Gastrocnemius medialis (tissue), 4 donors: ENCODE measurements around the gene N4BP2L1. TPM values are rescaled to one million over a fixed set of nuclear protein-coding genes. Genes with fewer than 3 reads are reported as not detected.

ENCODE experiments used
- ATAC-seq, 2 donors: fragments of 150-250 bp; one replicate each; pipeline ENCODE4 v1.9.1; 2016
- DNase-seq, 2 donors: peaks; one replicate each; pipeline ENCODE4 v3.0.0-alpha.2; 2019
- H3K27ac ChIP-seq, 4 donors: fragments of 200-600 bp; sonication (generic); 1 replicate in 1 of 4; 2 replicates in 3 of 4; pipeline ENCODE4 v1.5.1; 2016 to 2018; ENCODE audit warnings: mild to moderate bottlenecking in 2 of 4, moderate library complexity in 1 of 4
- H3K27me3 ChIP-seq, 3 donors: fragments of 200-600 bp; sonication (generic) in 2 of 3; 1 replicate in 1 of 3; 2 replicates in 2 of 3; pipeline versions ENCODE4 v1.5.1 to v1.6.0; 2016 to 2019; ENCODE audit warnings: mild to moderate bottlenecking in 1 of 3, moderate library complexity in 1 of 3
- H3K36me3 ChIP-seq, 2 donors: fragments of 200-600 bp; sonication (generic) in 1 of 2; one replicate each; pipeline ENCODE4 v1.5.1; 2017 to 2018
- H3K4me1 ChIP-seq, 2 donors: fragments of 200-600 bp; sonication (generic) in 1 of 2; one replicate each; pipeline ENCODE4 v1.5.1; 2016 to 2017; ENCODE audit warnings: mild to moderate bottlenecking in 2 of 2
- H3K4me3 ChIP-seq, 4 donors: fragments of 200-600 bp; sonication (generic) in 3 of 4; 1 replicate in 1 of 4; 2 replicates in 3 of 4; pipeline ENCODE4 v1.5.1; 2016 to 2019; ENCODE audit warnings: mild to moderate bottlenecking in 2 of 4
- H3K9me3 ChIP-seq, 3 donors: fragments of 200-600 bp; sonication (generic) in 2 of 3; 1 replicate in 1 of 3; 2 replicates in 2 of 3; pipeline ENCODE4 v1.5.1; 2016 to 2019
- CTCF ChIP-seq, 5 experiments: fragments of 450-650 bp in 3 of 5; fragments of 200-600 bp in 2 of 5; sonication (generic) in 2 of 5; IDR thresholded peaks in 4 of 5; conservative IDR thresholded peaks in 1 of 5; 1 replicate in 4 of 5; 2 replicates in 1 of 5; pipeline ENCODE4 v1.5.1; 2016 to 2019; ENCODE audit warnings: antibody characterized with exemption in 5 of 5, mild to moderate bottlenecking in 3 of 5, moderate library complexity in 3 of 5
- POLR2A ChIP-seq, 2 donors: fragments of 450-650 bp; IDR thresholded peaks; one replicate each; pipeline ENCODE4 v1.6.1; 2017; ENCODE audit warnings: antibody characterized with exemption in 2 of 2, mild to moderate bottlenecking in 2 of 2, moderate library complexity in 2 of 2
- in situ Hi-C, 4 donors: fragments of 200-750 bp; cut with MboI; loops; one replicate each; pipeline versions ENCODE4 v1.15.0 to v1.8.0; 2017; ENCODE audit warnings: low sequenced_read_pairs in 4 of 4
- intact Hi-C: fragments of 100-400 bp; cut with DNase I; formaldehyde crosslinking; loops from one replicate; pipeline ENCODE4 v1.15.1; 2023; ENCODE audit warnings: low total_unique reads
- total RNA-seq, 4 donors: library from RNA; depleted of rRNA; stranded (reverse); fragments of >200 nt; gene quantifications; one replicate each; pipeline versions ENCODE4 v1.1.0 to v1.2.3, GENCODE V29; 2016

The N4BP2L1 gene
- total RNA-seq, 4 donors from 2014 or later = 6.5 to 10.0 (median 7.2) TPM

GRCh38 chr13:32432856-32433255 lies 4.9 kb upstream of the N4BP2L1 start:
- H3K27me3 ChIP-seq = no peaks in the 10 kb centered on the region
- H3K9me3 ChIP-seq = no peaks in the 10 kb centered on the region
- intact Hi-C loops = no loop called here
- no peak overlapping the region for H3K4me3 ChIP-seq
- in situ Hi-C loops = no loop called here
- DNase-seq = no peak
- peaks cover 0 to 26% of the 10 kb centered on the region in 2 donors for H3K36me3 ChIP-seq
- H3K4me1 ChIP-seq = no peaks in the 10 kb centered on the region
- no peak for ATAC-seq
- H3K27ac ChIP-seq = peak overlapping the region in 3 of 4 donors; percentile 18 to 50 (median 25)
- TF ChIP-seq CTCF (IDR thresholded peaks at IDR 0.05 in 4 of 5, conservative IDR thresholded peaks at IDR 0.05 in 1 of 5) (no peak), POLR2A (IDR thresholded peaks at IDR 0.05) (no peak)

DNA sequence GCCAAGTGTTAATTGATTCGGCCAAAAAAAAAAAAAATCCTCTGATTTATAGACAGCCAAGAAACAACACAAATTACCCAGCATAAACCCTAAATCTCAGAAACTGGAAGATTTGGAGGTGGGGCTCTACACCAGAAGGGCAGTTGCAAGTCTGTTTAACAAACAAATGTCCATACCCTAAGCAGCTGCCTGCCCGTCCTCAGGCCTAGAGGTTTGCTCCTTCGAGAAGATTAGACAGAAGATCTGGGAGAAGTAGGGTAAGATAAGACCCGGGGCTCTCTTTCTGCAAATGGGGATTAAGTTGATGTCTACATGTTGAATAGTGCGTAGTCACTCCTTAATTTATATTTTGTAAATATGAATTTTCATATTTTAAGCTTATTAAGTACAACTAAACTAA lies 3.4 kb upstream of the N4BP2L1 start:
- H3K9me3 ChIP-seq = no peaks in the 10 kb centered on the region
- intact Hi-C loops (no loop called here), in situ Hi-C loops (no loop called here)
- no peaks in the 10 kb centered on the region for H3K27me3 ChIP-seq
- peaks cover 0 to 20% of the 10 kb centered on the region in 2 donors for H3K36me3 ChIP-seq
- ATAC-seq (no peak), DNase-seq (no peak)
- no peak overlapping the region for H3K27ac ChIP-seq
- H3K4me1 ChIP-seq = peaks cover 4 to 5% of the 10 kb centered on the region in 2 donors
- TF ChIP-seq CTCF (IDR thresholded peaks at IDR 0.05 in 4 of 5, conservative IDR thresholded peaks at IDR 0.05 in 1 of 5) = no peak
- no peak for TF ChIP-seq POLR2A (IDR thresholded peaks at IDR 0.05)
- no peak overlapping the region for H3K4me3 ChIP-seq

GRCh38 chr13:32430018-32430747 lies 2.3 kb upstream of the N4BP2L1 start:
- peaks cover 0 to 11% of the 10 kb centered on the region in 2 donors for H3K36me3 ChIP-seq
- ATAC-seq (no peak), DNase-seq (no peak)
- H3K27me3 ChIP-seq = no peaks in the 10 kb centered on the region
- in situ Hi-C loops = no loop called here
- H3K4me1 ChIP-seq = peaks cover 16% of the 10 kb centered on the region in 2 donors
- intact Hi-C loops = no loop called here
- TF ChIP-seq POLR2A (IDR thresholded peaks at IDR 0.05) (no peak), CTCF (IDR thresholded peaks at IDR 0.05 in 4 of 5, conservative IDR thresholded peaks at IDR 0.05 in 1 of 5) (no peak)
- no peaks in the 10 kb centered on the region for H3K9me3 ChIP-seq
- H3K4me3 ChIP-seq = no peak overlapping the region
- peak overlapping the region in 1 of 4 donors; percentile 90 for H3K27ac ChIP-seq

DNA sequence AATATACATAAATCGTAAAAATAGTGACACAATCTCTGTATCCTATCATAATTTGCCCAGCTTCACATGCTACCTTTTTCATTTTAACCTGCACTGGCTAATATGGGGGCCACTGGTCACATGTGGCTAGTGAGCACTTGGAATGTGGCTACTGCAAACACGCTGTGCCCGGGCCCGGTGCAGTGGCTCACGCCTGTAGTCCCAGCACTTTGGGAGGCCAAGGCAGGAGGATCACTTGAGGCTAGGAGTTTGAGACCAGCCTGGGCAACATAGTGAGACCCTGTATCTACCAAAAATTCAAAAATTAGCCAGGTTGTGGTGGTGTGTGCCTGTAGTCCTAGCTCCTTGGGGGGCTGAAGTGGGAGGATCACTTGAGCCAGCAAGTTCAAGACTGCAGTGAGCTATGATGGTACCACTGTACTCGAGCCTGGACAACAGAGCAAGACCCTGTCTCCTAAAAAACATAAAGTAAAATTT lies 1.5 kb upstream of the N4BP2L1 start:
- no peak overlapping the region for H3K4me3 ChIP-seq
- peak overlapping the region in 3 of 4 donors; percentile 87 to 90 (median 89) for H3K27ac ChIP-seq
- no peaks in the 10 kb centered on the region for H3K27me3 ChIP-seq
- in situ Hi-C loops = no loop called here
- ATAC-seq (no peak), DNase-seq (no peak)
- no peaks in the 10 kb centered on the region for H3K9me3 ChIP-seq
- intact Hi-C loops = loop anchor here (5.0 kb wide), 1 partner anchor 158 kb away; the partner anchor contains the start of gene PDS5B
- TF ChIP-seq POLR2A (IDR thresholded peaks at IDR 0.05) (no peak), CTCF (IDR thresholded peaks at IDR 0.05 in 4 of 5, conservative IDR thresholded peaks at IDR 0.05 in 1 of 5) (no peak)
- peaks cover 0 to 4% of the 10 kb centered on the region in 2 donors for H3K36me3 ChIP-seq
- H3K4me1 ChIP-seq = peaks cover 17 to 18% of the 10 kb centered on the region in 2 donors
